Sigmoid colon (tissue), 4 donors: ENCODE results near the gene ATP6V0D1.

Experiments used
- POLR2AphosphoS5 ChIP-seq, 4 donors: sonication (generic); formaldehyde crosslinking; IDR thresholded peaks; one replicate each; pipeline ENCODE4 v1.6.1; 2017; ENCODE audit warnings: antibody characterized with exemption in 4 of 4
- TF ChIP-seq, protein P1 (sequence below), 4 experiments: fragments of 450-650 bp in 3 of 4; fragments of 200-600 bp in 1 of 4; IDR thresholded peaks; one replicate each; pipeline ENCODE4 v1.5.1; 2016 to 2019; ENCODE audit warnings: antibody characterized with exemption in 4 of 4, mild to moderate bottlenecking in 3 of 4, moderate library complexity in 2 of 4

GRCh38 chr16:67530013-67530939 is 49.3 kb upstream of the ATP6V0D1 start:
- TF ChIP-seq, protein P1, sequence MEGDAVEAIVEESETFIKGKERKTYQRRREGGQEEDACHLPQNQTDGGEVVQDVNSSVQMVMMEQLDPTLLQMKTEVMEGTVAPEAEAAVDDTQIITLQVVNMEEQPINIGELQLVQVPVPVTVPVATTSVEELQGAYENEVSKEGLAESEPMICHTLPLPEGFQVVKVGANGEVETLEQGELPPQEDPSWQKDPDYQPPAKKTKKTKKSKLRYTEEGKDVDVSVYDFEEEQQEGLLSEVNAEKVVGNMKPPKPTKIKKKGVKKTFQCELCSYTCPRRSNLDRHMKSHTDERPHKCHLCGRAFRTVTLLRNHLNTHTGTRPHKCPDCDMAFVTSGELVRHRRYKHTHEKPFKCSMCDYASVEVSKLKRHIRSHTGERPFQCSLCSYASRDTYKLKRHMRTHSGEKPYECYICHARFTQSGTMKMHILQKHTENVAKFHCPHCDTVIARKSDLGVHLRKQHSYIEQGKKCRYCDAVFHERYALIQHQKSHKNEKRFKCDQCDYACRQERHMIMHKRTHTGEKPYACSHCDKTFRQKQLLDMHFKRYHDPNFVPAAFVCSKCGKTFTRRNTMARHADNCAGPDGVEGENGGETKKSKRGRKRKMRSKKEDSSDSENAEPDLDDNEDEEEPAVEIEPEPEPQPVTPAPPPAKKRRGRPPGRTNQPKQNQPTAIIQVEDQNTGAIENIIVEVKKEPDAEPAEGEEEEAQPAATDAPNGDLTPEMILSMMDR (IDR thresholded peaks at IDR 0.05) = no peak
- peak; percentile 73 to 92 (median 81) for TF ChIP-seq POLR2AphosphoS5 (IDR thresholded peaks at IDR 0.05)
